ENCODE results near the gene SLC9A3. TPM values are rescaled to one million over a fixed set of nuclear protein-coding genes. Genes with fewer than 3 reads are reported as not detected.

Gene SLC9A3
- total RNA-seq, 1 donor from 2014 or later: 1.1 TPM

GRCh38 chr5:421287-421880 lies 102.9 kb downstream of the SLC9A3 start:
- DNase-seq (ENCODE audit: low spot score): peak; percentile 82

- DNase-seq (ENCODE audit: low spot score): peak; percentile 89
Measured at GRCh38 chr5:420632-421286, 103.5 kb downstream of the SLC9A3 start.

Small RNA genes within 50 kb of the gene (microRNA-seq; reads per million reads assigned to microRNA genes)
- gene MIR4456 (ENCODE audit: borderline number of aligned reads): not detected

Other genes with a start within 250 kb of the SLC9A3 start
- gene AHRR, start 202.7 kb downstream of the SLC9A3 start, total RNA-seq: 4.5 TPM
- 58.5 TPM for gene EXOC3, start 81.3 kb downstream of the SLC9A3 start, total RNA-seq
- gene CEP72, start 87.9 kb upstream of the SLC9A3 start, total RNA-seq: 2.0 TPM
- 5.4 TPM for gene TPPP, start 168.9 kb upstream of the SLC9A3 start, total RNA-seq

Data from mesenteric fat pad (tissue), 1 donor.